RWPE1 (cell line): ENCODE measurements around the gene SNX14.
A peak's percentile ranks its signal among the peaks of the same experiment; 100 is the strongest.

ENCODE experiments used
- CTCF ChIA-PET: fragments of 350-600 bp; sonication (Branson Sonifier 250); formaldehyde crosslinking; extraction: SDS; loops from one replicate; lab custom pipeline; 2021; lab: Yijun Ruan, JAX
- POLR2A ChIA-PET: fragments of 400-600 bp; formaldehyde crosslinking; extraction: SDS; loops from one replicate; lab custom pipeline; 2020; ENCODE audit warnings: antibody characterized with exemption; ENCODE audit not compliant: low non-redundant PET; lab: Yijun Ruan, JAX
- DNase-seq: peaks from one replicate; pipeline ENCODE4 v3.0.0; 2012; ENCODE audit warnings: low spot score
- H3K27ac ChIP-seq: fragments of 450-650 bp; 2 replicates; pipeline ENCODE4 v1.5.1; 2017
- TF ChIP-seq, protein P1 (sequence below): fragments of 450-650 bp; conservative IDR thresholded peaks from 2 replicates; pipeline ENCODE4 v1.5.1; 2017; ENCODE audit warnings: low read depth, mild to moderate bottlenecking

SNX14 gene

DNA sequence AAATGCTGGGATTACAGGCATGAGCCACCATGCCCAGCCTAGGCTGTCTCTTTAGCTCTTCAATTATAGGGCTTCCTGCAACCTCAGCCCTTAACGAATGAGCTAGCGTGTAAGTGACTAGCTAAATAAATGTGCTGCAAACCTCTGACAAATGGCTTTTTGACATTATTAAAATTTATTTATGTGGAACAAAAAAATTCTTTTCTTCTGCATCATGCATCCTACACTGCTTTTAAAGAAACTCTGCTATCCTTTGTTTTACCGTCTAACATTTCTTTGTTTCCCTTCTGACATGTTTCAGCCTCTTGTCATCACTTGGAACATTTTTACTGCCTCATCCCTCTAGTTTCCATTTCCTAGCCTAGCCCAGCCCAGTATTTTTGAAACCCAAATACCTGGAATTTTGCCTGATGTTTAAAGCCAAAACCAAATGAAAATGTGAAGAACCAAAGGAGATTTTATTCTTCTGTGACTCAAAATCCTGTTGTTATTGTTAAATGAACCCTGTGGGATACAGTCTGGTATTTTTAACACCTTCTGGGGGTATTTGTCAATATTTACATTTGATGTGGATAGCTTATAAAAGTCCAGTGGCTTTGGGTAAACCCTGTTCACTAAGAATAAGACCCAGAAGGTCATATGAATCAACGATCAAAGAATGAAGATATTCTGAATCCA lies 134.3 kb downstream of the SNX14 start:
- CTCF ChIA-PET: interaction anchor here (1.0 kb wide), 1 partner anchor 23 kb away, joined by 3 read pairs; no protein-coding TSS in a partner anchor
- POLR2A ChIA-PET: no interaction called here
- H3K27ac ChIP-seq: peak overlapping the region; percentile 74
- TF ChIP-seq, protein P1, sequence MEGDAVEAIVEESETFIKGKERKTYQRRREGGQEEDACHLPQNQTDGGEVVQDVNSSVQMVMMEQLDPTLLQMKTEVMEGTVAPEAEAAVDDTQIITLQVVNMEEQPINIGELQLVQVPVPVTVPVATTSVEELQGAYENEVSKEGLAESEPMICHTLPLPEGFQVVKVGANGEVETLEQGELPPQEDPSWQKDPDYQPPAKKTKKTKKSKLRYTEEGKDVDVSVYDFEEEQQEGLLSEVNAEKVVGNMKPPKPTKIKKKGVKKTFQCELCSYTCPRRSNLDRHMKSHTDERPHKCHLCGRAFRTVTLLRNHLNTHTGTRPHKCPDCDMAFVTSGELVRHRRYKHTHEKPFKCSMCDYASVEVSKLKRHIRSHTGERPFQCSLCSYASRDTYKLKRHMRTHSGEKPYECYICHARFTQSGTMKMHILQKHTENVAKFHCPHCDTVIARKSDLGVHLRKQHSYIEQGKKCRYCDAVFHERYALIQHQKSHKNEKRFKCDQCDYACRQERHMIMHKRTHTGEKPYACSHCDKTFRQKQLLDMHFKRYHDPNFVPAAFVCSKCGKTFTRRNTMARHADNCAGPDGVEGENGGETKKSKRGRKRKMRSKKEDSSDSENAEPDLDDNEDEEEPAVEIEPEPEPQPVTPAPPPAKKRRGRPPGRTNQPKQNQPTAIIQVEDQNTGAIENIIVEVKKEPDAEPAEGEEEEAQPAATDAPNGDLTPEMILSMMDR: no peak
- DNase-seq: peak; percentile 32

DNA sequence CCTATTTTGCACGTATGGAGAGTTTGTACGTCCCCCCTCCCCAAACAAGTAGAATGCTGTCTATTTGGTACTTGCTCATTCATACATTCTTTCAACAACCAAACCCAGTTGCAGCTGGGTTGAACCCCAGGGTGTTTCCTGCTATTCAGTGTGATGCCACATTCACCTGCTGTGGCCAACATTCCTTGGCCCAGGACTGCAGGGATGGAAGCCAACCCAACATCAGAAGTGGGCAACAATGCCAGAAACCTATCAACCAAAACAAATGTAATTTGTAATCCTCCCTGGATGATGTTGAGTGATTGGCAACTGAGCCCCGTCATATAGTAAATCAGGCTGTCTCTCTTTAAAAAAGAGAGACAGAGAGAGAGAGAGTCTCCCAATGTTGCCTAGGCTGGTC lies 134.9 kb downstream of the SNX14 start:
- TF ChIP-seq, protein P1: no peak
- ChIA-PET CTCF (interaction anchor here (1.0 kb wide), 1 partner anchor 24 kb away, joined by 3 read pairs; no protein-coding TSS in a partner anchor), POLR2A (no interaction called here)
- peak overlapping the region; percentile 74 for H3K27ac ChIP-seq
- no peak for DNase-seq

DNA sequence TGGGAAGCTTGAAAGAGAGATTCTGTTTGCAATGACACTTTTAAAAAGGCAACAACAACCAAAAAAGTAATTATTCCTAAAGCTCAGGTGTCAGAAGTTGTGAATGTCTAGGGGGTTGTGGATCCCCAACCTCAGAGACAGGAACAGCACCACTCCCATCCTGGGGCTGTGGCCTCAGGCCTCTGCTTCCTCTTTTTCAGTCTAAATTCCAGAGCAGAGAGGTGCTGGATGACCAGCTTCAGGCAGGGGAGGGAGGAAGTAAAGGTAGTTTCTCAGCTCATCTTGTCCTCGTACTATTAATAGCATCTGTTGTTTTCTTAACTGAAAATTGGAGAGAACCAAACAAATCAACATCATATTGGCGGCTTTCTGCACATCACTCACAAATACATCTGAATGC lies 135.5 kb downstream of the SNX14 start:
- peak overlapping the region; percentile 74; the same call in 1 of the 2 replicates for H3K27ac ChIP-seq
- ChIA-PET CTCF (no interaction called here), POLR2A (no interaction called here)
- TF ChIP-seq, protein P1: no peak
- DNase-seq: no peak

DNA sequence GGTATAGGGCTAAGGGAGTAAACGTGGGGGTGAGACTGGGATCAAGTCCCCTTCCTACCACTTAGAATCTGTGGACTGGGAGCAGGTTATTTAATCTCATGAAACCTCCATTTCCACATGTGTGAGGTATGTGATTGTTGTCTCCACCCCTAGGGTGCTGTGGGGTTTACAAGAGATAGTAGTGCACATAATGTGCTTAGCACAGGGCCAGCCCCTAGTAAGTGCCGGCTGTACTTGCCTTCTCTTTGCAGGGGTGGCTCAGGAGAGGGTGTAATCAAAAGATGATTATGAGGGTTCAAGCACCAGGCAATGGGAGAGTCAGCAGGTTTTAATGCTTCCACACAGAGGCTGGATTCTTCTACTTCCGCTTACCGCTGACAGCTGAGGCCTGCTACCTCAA lies 136.9 kb downstream of the SNX14 start:
- TF ChIP-seq, protein P1: no peak
- ChIA-PET CTCF (no interaction called here), POLR2A (no interaction called here)
- peak overlapping the region; percentile 51 for H3K27ac ChIP-seq
- no peak for DNase-seq
